ENCODE measurements around the gene IGF2.
"Not testable (repeated sequence)": the region's sequence is repeated elsewhere in the genome, so short reads cannot be mapped to it uniquely, and the experiment has no call there.

The IGF2 gene, protein sequence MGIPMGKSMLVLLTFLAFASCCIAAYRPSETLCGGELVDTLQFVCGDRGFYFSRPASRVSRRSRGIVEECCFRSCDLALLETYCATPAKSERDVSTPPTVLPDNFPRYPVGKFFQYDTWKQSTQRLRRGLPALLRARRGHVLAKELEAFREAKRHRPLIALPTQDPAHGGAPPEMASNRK

DNA sequence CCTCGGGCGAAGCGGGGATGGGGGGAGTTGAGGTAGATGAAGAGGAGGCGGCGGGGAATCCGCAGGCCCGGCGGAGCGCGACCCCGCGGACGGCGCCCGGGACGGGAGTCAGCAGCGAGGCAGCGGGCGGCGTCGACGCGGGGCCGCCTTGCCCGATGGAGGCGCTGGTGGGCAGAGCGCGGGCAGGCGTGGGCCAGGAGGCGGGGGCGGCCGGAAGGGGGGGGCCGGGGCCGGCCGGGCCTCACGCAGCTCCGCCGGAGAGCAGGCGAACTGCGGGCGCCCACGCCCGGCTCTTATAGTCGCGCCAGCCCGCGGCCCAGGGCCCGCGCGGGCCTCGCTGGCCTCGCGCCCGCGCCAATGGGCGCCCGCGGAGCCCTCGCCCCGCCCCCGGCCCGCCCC is at the start of gene IGF2:
IGF2 (minus strand) TSS at position 267 of the 399 bp plus-strand sequence. CDS start 3,866 bp downstream, outside the sequence.
- no peak for DNase-seq (ENCODE audit: low read depth)

DNA sequence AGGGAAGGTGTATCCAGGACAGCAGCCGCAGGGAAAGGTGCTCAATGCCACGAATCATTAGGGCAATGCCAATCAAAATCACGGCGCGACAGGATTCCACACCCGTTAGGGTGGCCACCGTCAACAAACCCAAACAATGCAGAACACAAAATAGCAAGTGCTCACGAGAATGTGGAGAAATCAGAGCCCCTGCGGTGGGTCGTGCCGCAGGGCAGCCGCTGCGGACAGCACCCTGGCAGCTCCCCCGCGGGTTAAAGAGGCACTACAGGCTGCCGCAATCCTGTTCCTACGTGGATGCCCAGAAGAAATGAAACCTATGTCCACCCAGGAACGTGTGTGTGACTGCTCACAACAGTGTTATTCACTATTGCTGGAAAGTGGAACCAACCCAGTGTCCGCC is 49.6 kb upstream of the IGF2 start:
- DNase-seq (ENCODE audit: low read depth): no peak

DNA sequence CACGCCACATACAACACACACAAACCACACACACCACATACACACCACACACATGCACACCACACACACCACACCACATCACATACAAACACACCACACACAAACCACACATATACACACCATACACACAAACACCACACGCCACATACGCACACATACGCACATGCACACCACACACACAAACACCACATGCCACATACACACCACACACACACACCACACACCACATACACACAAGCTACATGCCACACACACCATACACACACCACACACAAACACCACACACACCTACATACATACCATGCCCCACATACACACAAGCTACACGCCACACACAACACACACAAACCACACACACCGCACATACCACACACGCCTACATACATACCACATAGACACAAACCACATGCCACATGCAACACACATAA is 48.1 kb upstream of the IGF2 start:
- DNase-seq (ENCODE audit: low read depth): no peak

DNA sequence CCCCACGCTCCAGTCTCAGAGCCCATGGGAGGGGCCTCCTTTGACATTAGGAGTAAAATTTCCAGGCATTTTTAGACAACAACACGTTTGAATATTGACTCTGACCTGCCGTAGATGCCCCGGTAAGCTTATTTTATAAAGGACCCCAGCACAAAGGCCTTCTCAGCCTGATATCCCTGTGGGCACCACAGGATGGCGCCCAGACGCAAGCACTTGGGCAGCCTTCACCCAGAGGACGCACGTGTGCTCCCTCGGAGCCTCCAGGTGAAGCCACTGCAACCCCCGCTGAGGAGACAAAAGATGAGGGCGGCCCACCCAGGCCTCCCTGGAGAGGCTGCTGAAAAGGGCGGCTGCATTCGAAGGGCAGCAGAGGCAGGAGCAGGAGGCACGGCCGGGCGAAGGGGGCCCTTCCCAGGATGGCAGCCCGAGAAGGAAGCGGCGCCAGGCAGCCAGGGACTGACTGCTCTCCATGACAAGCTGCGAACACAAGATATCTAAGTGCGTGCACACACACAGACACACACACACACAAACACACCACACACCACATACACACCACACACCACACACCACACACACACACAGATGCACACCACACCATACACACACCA is 47.6 kb upstream of the IGF2 start:
- no peak for DNase-seq (ENCODE audit: low read depth)

DNA sequence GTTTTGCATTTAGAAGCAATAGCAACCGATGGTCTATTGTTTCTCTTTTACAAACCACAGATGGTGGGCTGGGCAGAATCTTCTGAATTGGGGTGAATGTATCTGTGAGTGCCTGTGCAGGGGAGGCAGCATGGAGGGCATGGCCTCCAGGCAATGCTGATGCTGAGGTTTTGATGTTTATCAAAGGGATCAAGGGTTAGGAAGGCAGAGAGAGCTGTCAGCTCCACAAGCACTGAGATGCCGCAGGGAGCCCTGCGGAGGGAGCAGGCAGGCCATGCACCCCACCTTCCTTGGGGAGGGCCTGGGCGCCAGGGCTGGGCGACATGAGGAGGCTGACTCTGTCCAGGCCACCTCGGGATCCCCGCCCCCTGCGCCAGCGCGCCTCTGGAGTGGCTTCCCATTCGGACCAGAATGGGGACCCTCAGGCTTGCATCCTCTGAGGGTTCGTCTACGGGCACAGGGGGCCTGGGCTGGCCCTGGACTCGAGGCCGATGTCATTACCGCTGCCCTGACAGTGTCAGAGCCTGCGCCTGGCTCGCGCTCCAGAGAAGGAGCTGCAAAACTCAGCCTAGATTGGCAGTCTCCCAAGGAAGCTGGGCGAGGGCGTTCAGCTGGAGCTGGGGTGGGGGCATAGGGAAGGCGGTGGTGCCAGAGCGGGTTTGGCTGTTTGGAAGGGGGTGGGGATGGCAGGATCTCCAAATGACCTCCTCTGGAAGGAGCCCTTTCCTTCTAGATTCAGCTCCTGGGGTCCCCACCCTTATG is 46.3 kb upstream of the IGF2 start:
- DNase-seq (ENCODE audit: low read depth): no peak

DNA sequence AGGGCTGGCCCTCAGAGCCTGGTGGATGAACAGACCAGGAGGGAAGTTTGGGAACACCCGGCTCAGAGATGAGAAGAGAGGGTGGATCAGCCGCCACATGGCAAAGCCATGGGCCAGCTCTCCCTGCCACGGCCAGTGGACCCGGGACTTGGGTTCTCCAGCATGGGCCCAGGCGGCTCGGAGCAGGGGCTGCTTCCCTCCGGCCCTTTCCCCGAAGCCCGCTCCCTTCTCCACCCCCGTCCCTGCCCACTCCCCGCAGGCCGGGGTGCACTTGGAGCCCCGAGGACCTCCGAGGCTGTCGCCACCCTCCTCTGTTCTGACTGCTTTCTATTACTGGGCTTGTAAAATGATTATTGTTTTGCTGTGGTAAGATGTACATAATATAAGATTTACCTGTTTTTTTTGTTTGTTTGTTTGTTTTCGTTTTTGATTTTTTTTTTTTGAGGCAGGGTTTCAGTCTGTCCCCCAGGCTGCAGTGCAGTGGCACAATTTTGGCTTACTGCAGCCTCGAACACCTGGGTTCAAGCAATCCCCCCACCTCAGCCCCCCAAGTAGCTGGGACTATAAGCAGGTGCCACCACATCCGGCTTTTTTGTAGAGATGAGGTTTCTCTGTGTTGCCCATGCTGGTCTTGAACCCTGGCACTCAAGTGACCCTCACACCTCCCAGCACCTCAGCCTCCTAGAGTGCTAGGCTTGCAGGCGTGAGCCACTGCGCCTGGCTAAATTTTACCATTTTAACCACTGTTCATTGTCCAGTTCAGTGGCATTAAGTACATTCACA is 43.7 kb upstream of the IGF2 start:
- DNase-seq (ENCODE audit: low read depth): no peak

DNA sequence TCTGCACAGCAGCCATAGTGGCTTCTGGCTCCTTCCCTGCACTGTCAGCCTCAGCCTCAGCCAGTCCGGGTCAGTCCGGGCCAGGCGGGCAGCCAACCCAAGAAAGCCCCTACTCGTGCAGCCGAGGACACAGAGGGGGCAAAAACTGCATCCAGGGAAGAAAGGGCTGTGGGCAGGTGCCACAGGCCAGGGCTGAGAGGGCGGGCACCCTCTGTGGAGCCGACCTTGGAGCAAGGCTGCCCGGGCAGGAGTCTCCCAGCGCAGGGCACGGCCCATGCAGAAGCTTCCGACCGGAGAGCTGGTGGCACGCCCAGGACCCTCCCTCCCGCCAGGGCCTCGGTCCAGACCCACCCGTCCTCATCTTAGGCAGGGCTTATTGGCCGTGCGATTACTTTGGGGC is 42.9 kb upstream of the IGF2 start:
- no peak for DNase-seq (ENCODE audit: low read depth)

DNA sequence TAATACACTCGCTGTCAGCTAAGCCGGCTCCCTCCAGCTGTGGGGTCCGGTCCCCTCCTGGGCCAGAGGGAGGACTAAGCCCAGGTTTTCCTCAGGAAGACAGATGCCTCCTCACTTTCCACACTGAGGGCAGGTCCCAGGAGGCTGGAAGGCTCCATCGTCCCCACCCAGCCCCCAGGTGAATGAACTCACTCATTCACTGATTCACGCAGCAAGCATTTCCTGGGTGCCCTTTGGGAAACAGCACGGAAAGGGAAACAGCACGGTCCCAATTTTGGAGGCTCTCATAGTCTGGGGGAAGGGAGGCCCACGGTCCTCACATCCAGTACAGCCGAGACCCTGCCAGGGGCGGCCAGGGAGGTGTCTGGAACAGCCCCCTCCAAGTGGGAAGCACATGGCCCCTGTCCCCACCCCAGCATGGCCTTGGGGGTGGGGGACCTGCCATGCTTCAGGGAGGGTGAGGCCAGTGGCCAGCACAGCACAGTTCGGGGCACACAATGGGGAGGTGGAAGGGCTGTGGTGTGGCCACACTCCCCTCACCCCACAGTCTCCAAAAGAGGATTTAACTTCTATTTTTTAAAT is 41.7 kb upstream of the IGF2 start:
- DNase-seq (ENCODE audit: low read depth): no peak

DNA sequence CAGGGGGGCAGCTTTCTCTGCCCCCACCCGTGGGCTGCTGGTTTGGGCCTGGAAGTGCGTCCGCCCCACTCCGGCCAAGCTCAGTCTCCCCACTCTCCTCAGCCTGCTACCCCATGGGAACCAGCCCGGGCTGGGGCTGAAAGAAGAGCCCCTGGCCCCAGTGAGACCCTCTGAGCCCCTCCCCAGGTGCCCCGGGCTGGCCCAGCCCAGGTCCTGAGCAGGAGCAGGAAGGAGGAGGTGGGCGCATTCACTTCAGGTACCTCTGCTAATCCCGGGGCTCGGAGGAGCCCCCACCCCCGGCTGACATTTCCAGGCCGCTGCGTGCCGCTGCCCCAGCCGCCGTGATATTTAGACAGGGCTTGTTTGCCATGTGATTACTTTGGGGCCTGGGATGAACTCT is 41.2 kb upstream of the IGF2 start:
- no peak for DNase-seq (ENCODE audit: low read depth)

DNA sequence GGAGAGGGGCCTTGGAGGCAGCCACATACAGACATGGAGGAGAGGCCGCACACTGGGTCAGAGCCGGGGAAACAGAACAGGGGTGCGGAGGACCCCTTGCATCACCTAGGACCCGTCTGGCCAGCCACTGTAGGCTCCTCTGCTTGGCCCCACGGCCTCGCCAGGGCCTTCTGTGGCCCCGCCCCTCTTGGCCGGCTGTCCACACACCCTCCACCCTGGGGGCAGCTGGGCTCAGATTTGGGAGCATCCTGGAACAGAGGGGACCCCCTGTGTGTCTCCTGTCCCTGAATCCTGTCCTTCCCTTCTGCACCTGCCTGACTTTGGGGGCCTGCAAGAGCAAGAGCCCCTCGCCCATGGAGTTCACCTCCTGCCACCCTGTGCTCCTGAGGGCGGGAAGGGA is 40.3 kb upstream of the IGF2 start:
- no peak for DNase-seq (ENCODE audit: low read depth)

DNA sequence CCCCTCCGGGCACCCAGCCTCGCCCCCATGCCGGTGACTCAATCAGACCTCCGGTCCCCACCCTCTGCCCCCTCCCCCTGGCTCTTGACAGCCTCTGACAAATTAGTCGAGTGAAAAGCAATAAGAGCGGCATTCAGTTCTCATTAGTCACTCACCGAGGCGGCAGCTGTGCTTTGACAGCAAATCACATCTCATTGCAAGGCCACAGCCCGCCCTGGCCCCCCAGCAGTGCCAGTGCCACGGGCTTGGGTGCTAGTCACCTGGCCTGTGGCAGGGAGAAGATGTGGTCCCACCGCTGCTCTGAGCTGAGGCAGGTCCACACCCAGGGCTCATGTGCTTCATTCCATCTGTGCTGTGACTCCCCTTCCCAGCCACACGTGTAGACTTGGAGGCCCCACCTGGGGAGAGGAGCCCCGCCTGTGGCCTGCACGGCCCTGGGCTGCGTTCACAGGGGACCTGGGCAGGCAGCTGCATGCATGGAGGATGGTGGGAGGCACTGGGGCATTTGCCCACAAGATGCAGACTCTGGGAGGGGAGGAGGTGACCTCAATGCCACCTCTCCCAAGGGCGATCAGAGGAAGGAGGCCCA is 39.8 kb upstream of the IGF2 start:
- DNase-seq (ENCODE audit: low read depth): no peak

DNA sequence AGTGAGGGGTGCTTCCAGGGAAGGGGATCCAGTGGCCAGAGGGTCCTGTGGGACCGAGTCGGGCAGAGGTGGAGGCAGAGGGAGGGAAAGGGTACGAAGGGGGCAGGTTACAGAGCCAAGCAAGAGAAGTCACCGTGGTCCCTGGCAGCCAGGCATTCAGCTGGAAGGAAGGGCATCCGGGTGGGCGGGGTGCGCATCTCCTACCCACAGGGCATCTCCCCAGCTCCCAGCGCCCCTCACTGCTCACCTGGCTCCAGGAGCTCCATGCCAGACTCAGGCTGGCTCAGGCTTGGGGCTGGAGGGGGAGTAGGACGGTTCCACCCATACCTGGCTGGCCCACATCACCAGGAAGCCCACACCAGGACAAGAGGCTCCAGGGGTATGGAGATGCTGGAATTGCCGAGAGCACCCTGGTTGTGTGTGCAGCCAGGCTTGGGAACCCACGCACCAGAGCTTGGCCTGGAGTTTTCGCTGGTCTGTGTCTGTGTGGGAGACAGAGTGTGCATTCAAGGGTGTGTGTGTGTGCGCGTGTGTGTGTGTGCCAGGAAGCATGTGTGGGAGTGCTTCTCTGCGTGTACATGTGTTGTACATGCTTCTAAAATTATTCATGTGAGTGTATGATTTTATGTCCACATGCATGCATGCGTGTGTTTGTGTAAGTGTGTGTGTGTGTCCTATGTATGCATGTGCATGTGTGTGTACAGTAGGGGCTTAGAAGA is 39.0 kb upstream of the IGF2 start:
- DNase-seq (ENCODE audit: low read depth): not testable (repeated sequence)

DNA sequence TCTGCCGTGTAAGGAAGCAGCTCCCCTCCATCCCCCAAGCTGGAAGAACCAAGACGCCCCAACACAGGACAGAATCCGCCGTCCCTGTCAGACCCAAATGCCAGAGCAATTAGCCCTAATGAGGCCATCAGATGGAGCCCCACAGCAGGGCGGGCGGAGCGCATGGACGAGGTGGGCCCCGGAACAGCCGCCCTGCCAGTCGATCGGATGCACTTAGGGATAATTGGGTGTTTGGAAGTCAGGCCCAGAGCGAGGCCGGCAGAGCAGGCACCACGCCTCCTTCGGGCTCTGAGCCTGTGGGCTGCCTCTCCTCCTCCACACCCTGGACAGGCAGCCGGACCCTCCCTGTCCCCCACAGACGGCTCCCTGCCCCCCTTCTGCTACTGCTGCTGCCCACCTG is 37.9 kb upstream of the IGF2 start:
- DNase-seq (ENCODE audit: low read depth): no peak

DNA sequence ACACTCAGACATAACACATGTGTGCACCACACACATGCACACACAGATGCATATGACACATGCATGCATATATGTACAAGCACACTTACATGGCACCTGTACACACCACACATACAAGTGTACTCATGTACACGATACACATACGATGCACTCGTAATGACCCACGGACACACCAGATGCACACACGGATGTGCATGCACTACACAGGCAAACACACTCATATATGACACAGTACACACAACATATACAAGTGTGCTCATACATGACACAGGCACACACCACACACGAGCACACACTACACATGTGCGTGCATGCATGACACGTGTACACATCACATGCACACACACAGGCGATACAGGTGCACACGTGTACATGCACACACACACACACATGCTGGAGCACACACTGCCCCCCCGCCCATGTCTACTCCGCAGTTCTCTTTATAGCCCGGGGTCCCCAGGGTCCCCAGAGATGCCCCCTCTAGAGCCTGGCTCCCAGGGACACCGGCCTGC is 37.3 kb upstream of the IGF2 start:
- DNase-seq (ENCODE audit: low read depth): no peak

DNA sequence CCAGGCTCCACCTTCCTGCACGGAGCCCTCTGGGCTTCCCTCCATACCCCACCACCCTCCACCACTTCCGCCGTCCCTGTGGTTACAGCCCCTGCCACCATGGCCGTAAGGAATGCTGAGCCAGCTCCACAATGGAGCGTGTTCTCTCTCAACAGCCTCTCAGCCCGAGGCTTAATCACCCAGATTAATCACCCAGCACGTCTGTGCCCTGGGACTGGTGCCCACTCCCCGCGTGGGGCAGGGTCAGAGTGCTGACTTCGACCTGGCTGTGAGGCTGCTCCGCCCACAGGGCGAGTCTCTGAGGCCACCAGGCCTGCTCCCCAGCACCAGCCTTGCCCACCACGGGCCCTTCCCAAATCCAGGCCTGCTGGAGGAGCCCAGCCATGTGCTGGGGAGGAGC is 36.5 kb upstream of the IGF2 start:
- no peak for DNase-seq (ENCODE audit: low read depth)

DNA sequence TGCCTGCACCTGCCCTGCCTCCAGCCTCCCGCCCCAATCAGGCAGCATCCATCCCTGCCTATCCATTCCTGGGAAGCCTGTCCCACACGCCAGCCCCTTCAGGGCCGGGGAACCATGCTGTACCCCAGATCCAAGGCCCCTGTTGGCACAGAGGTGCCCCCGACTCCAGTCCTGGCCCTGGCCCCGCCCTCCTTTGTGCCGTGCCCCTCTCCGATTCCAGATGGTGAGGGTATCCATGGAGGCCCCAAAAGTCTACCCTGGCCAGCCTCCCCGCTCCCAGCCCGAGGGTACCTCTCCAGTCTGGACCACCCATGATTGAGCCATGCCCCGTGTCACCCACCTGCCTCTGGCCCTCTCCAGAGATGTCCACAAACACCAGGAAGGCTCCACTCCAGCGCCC is 35.2 kb upstream of the IGF2 start:
- no peak for DNase-seq (ENCODE audit: low read depth)

DNA sequence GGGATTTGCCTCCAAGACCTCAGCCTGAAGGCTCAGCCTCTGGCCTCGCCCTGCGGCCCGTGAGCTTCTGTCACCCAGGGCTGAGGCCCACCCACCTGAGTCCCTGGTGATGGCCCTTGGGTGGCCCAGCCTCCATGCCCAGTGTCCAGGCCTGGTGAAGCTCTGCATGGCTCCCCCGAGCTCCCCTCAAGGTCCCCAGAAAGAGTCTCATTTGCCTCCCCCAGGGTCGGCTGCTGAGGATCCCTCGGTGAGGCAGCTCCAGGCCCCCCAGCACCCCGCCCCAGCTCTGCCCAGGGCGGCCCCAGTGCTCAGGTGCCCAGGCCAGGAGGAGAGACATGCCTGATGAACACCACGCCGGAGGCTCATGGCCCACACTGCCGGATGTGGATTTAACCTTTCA is 34.6 kb upstream of the IGF2 start:
- DNase-seq (ENCODE audit: low read depth): no peak

DNA sequence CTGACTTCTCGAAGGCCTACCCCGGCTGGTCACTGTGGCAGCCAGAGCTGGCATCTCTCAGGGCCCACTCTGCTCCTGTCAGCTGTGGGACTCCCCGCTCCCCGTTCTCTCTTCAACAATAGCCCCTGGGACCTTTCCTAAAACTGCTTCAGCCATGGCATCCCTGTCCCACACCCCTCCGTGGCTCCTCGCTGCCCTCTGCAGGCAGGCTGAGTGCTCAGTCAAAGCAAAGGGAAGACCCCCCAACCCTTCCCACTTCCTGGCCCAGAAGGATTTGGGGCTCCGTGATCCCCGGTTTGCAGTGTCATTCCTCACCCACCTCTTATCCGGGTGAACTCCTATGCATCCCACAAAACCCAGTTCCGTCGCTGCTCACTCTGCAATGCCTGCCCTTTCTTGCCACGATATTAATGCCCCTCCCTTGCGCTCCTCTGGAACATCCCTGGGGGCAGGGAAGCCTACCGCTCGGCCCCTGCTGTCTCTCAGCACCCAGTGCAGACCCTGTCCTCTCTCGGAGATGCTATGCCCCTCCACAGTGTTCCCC is 34.0 kb upstream of the IGF2 start:
- DNase-seq (ENCODE audit: low read depth): no peak

DNA sequence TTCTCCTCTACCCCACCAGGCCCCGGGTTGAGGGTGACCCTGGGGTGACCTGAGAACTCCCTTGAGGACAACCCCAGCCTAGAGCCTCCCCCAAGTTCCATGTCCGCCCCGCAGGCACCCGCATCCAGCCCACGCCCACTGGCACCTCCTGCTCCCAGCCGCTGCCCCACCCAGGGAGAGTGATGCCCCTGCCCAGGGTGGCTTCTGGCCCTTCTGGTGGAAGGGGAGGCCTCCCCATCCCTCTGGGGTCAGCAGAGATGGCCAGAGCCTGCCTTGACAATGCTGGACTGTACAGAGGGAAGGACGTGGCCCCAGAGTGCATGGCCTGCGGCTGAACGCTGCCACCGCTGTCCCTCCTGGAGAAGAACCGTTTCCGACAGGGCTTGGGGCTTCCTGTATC is 33.5 kb upstream of the IGF2 start:
- no peak for DNase-seq (ENCODE audit: low read depth)

DNA sequence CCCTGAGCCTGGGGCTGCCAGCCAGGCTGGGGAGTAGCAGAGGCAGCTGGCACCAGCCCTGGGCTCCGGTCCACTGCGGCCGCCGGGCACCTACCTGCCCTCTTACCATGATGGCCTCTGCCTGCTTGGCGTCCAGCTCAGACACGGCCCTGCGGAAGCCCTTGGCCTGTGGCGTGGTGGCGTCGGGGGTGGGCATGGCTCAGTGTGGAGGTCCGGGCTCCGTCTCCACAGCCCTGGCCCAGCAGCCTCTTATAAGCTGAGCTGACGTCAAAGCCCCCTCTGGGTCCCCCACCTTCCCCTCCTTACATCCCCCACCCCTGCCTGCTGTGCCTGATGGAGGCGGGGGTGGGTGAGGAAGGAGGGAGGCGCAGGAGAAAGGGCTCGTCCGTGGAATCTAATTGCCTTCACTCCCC is 32.4 kb upstream of the IGF2 start, which contains the start of gene TH:
TH (minus strand) TSS at position 225 of the 413 bp plus-strand sequence; CDS start at position 196, 29 bp downstream.
- DNase-seq (ENCODE audit: low read depth): no peak
